NCI-H526 (cell line): Measurements from ENCODE around the gene HPDL.
A peak's percentile ranks its signal among the peaks of the same experiment; 100 is the strongest.
"Not testable (repeated sequence)": the region's sequence is repeated elsewhere in the genome, so short reads cannot be mapped to it uniquely, and the experiment has no call there.

Experiments used
- DNase-seq, 2 experiments: peaks; one replicate each; lab custom pipeline; 2025; lab: John Stamatoyannopoulos, UW

The HPDL gene

GRCh38 chr1:45326627-45327623 lies at the start of gene HPDL:
TSS of gene HPDL (plus strand) at chr1:45326895. CDS start at chr1:45327149, 254 bp downstream.
- DNase-seq, result peak; percentile 82 to 95

GRCh38 chr1:45282351-45282750 lies 44.3 kb upstream of the HPDL start:
- no peak for DNase-seq

- not testable (repeated sequence) for DNase-seq
Observed at GRCh38 chr1:45284858-45285257, 41.8 kb upstream of the HPDL start.

GRCh38 chr1:45286521-45286920 lies 40.2 kb upstream of the HPDL start:
- DNase-seq, result not testable (repeated sequence)

- DNase-seq, result not testable (repeated sequence)
Observed at GRCh38 chr1:45291002-45291401, 35.7 kb upstream of the HPDL start.

- no peak for DNase-seq
Observed at GRCh38 chr1:45291716-45292115, 35.0 kb upstream of the HPDL start.

- no peak for DNase-seq
Observed at GRCh38 chr1:45297666-45298356, 28.9 kb upstream of the HPDL start.

- no peak for DNase-seq
Observed at GRCh38 chr1:45299296-45299695, 27.4 kb upstream of the HPDL start.

- peak; percentile 73 to 92 for DNase-seq
Observed at GRCh38 chr1:45299981-45300668, 26.6 kb upstream of the HPDL start.

GRCh38 chr1:45300669-45300997 lies 26.1 kb upstream of the HPDL start:
- no peak for DNase-seq

- no peak for DNase-seq
Observed at GRCh38 chr1:45302505-45303150, 24.1 kb upstream of the HPDL start.

GRCh38 chr1:45303520-45304310 lies 23.0 kb upstream of the HPDL start:
- peak; percentile 97 to 100 for DNase-seq

- no peak for DNase-seq
Observed at GRCh38 chr1:45304311-45305081, 22.2 kb upstream of the HPDL start.

- no peak for DNase-seq
Observed at GRCh38 chr1:45305231-45305630, 21.5 kb upstream of the HPDL start.

GRCh38 chr1:45306319-45306718 lies 20.4 kb upstream of the HPDL start:
- DNase-seq, result no peak

- no peak for DNase-seq
Observed at GRCh38 chr1:45306905-45307304, 19.8 kb upstream of the HPDL start.

GRCh38 chr1:45314266-45314665 lies 12.4 kb upstream of the HPDL start:
- no peak for DNase-seq

- DNase-seq, result no peak
Observed at GRCh38 chr1:45317166-45317565, 9.5 kb upstream of the HPDL start.

- DNase-seq, result no peak
Observed at GRCh38 chr1:45319761-45320160, 6.9 kb upstream of the HPDL start.

GRCh38 chr1:45321444-45321843 lies 5.3 kb upstream of the HPDL start:
- DNase-seq, result no peak
